OCI-LY1 (cell line): ENCODE data around the gene EVPL.
"Not testable (repeated sequence)": the region's sequence is repeated elsewhere in the genome, so short reads cannot be mapped to it uniquely, and the experiment has no call there.

ENCODE experiments used
- H2AFZ ChIP-seq: fragments of 200-600 bp; sonication (generic), shearing (Covaris generic); 2 replicates; pipeline ENCODE4 v1.6.0; 2014; ENCODE audit warnings: antibody characterized with exemption, mild to moderate bottlenecking, low read length
- H3F3A ChIP-seq: fragments of 200-600 bp; sonication (generic), shearing (Covaris generic); 2 replicates; pipeline ENCODE4 v1.6.0; 2014; ENCODE audit warnings: mild to moderate bottlenecking, antibody characterized with exemption, low read length, moderate library complexity; ENCODE audit not compliant: insufficient read depth
- H3K27ac ChIP-seq: fragments of 200-600 bp; sonication (generic); 2 replicates; pipeline ENCODE4 v1.5.1; 2014; ENCODE audit warnings: low read length, mixed run types, mild to moderate bottlenecking, low read depth; ENCODE audit not compliant: poor library complexity, severe bottlenecking
- H3K27me3 ChIP-seq: fragments of 200-600 bp; sonication (generic); 2 replicates; pipeline ENCODE4 v1.6.0; 2014; ENCODE audit warnings: antibody characterized with exemption, mild to moderate bottlenecking, low read length, moderate library complexity; ENCODE audit not compliant: insufficient read depth
- H3K36me3 ChIP-seq: fragments of 200-600 bp; sonication (generic); 2 replicates; pipeline ENCODE4 v1.6.1; 2014; ENCODE audit warnings: mild to moderate bottlenecking, antibody characterized with exemption, low read length, moderate library complexity, mixed read lengths; ENCODE audit not compliant: insufficient read depth
- H3K4me1 ChIP-seq: fragments of 200-600 bp; sonication (generic); 2 replicates; pipeline ENCODE4 v1.5.1; 2014; ENCODE audit warnings: mild to moderate bottlenecking, low read length, moderate library complexity; ENCODE audit not compliant: insufficient read depth, severe bottlenecking
- H3K4me2 ChIP-seq: fragments of 200-600 bp; sonication (generic), shearing (Covaris generic); 2 replicates; pipeline ENCODE4 v1.6.1; 2014; ENCODE audit warnings: low read length
- H3K4me3 ChIP-seq: fragments of 200-600 bp; sonication (generic); 2 replicates; pipeline ENCODE4 v1.5.1; 2014; ENCODE audit warnings: low read length, low read depth, mild to moderate bottlenecking, mixed read lengths; ENCODE audit not compliant: poor library complexity, severe bottlenecking
- H3K79me2 ChIP-seq: fragments of 200-600 bp; shearing (Covaris generic); 2 replicates; pipeline ENCODE4 v1.6.1; 2016; ENCODE audit warnings: mixed run types, low read length, mixed read lengths; ENCODE audit not compliant: insufficient read depth
- H3K9ac ChIP-seq: fragments of 200-600 bp; sonication (generic), shearing (Covaris generic); 2 replicates; pipeline ENCODE4 v1.6.1; 2014; ENCODE audit warnings: mild to moderate bottlenecking, low read length, mixed read lengths
- H3K9me2 ChIP-seq: fragments of 200-600 bp; sonication (generic), shearing (Covaris generic); 2 replicates; pipeline ENCODE4 v1.6.1; 2014; ENCODE audit warnings: low read depth, mild to moderate bottlenecking, low read length, mixed read lengths
- H3K9me3 ChIP-seq: fragments of 200-600 bp; shearing (Covaris generic); 2 replicates; pipeline ENCODE4 v1.6.1; 2014; ENCODE audit warnings: low read length, mixed read lengths
- H4K20me1 ChIP-seq: fragments of 200-600 bp; sonication (generic), shearing (Covaris generic); 2 replicates; pipeline ENCODE4 v1.6.0; 2016; ENCODE audit warnings: mild to moderate bottlenecking, low read length; ENCODE audit not compliant: insufficient read depth
- CTCF ChIP-seq: fragments of 200-600 bp; sonication (generic), shearing (Covaris generic); IDR thresholded peaks from 2 replicates; pipeline ENCODE4 v1.5.1; 2017; ENCODE audit warnings: mild to moderate bottlenecking, antibody characterized with exemption, low read length, moderate library complexity, mixed read lengths
- EZH2 ChIP-seq: fragments of 200-600 bp; sonication (generic), shearing (Covaris generic); IDR thresholded peaks from 2 replicates; pipeline ENCODE4 v1.8.0; 2017; ENCODE audit warnings: borderline replicate concordance, mixed run types, mild to moderate bottlenecking, antibody characterized with exemption, low read length, moderate library complexity, mixed read lengths

EVPL gene

GRCh38 chr17:75970626-75971025 lies 56.5 kb downstream of the EVPL start:
- H3K27ac ChIP-seq: no peak overlapping the region
- H3K9ac ChIP-seq: no peak overlapping the region
- no peaks in the 10 kb centered on the region for H4K20me1 ChIP-seq
- no peaks in the 10 kb centered on the region for H3K79me2 ChIP-seq
- no peaks in the 10 kb centered on the region for H3K4me1 ChIP-seq
- H3F3A ChIP-seq: no peaks in the 10 kb centered on the region
- H3K36me3 ChIP-seq: peaks cover 18% of the 10 kb centered on the region; the same call in 1 of the 2 replicates
- H2AFZ ChIP-seq: no peak overlapping the region
- TF ChIP-seq EZH2 (no peak), CTCF (no peak)
- no peaks in the 10 kb centered on the region for H3K9me3 ChIP-seq
- H3K4me3 ChIP-seq: no peak overlapping the region
- no peak overlapping the region for H3K4me2 ChIP-seq
- H3K9me2 ChIP-seq: no peaks in the 10 kb centered on the region
- H3K27me3 ChIP-seq: no peaks in the 10 kb centered on the region

GRCh38 chr17:75970011-75970523 lies 57.0 kb downstream of the EVPL start:
- H3K79me2 ChIP-seq: no peaks in the 10 kb centered on the region

GRCh38 chr17:75969044-75969443 lies 58.1 kb downstream of the EVPL start:
- H3K9ac ChIP-seq, H3K27me3 ChIP-seq, H3F3A ChIP-seq, H3K9me3 ChIP-seq, H4K20me1 ChIP-seq, H3K4me2 ChIP-seq, H3K9me2 ChIP-seq, H3K4me1 ChIP-seq, H3K4me3 ChIP-seq, H3K79me2 ChIP-seq, H3K27ac ChIP-seq, H2AFZ ChIP-seq: not testable (repeated sequence)
- peaks cover 18% of the 10 kb centered on the region for H3K36me3 ChIP-seq

More at GRCh38 chr17:75970011-75970523, 57.0 kb downstream of the EVPL start:
- no peak overlapping the region for H3K4me3 ChIP-seq
- H3K4me2 ChIP-seq: no peak overlapping the region
- TF ChIP-seq CTCF: no peak
- no peak for TF ChIP-seq EZH2
- no peaks in the 10 kb centered on the region for H3K9me2 ChIP-seq
- H2AFZ ChIP-seq: no peak overlapping the region
- no peaks in the 10 kb centered on the region for H3K27me3 ChIP-seq
- H3K9me3 ChIP-seq: no peaks in the 10 kb centered on the region
- no peak overlapping the region for H3K27ac ChIP-seq
- no peaks in the 10 kb centered on the region for H3K4me1 ChIP-seq
- H3F3A ChIP-seq: no peaks in the 10 kb centered on the region
- H4K20me1 ChIP-seq: no peaks in the 10 kb centered on the region
- H3K9ac ChIP-seq: no peak overlapping the region
- peaks cover 18% of the 10 kb centered on the region for H3K36me3 ChIP-seq

- Histone ChIP-seq H2AFZ (no peak overlapping the region), H3K4me2 (no peak overlapping the region), H3K36me3 (peaks cover 6% of the 10 kb centered on the region), H3K9me3 (no peaks in the 10 kb centered on the region), H3K4me3 (no peak overlapping the region), H3K4me1 (no peaks in the 10 kb centered on the region), H3K27ac (no peak overlapping the region), H3K9ac (no peak overlapping the region), H3K27me3 (no peaks in the 10 kb centered on the region), H4K20me1 (no peaks in the 10 kb centered on the region), H3K79me2 (no peaks in the 10 kb centered on the region), H3F3A (no peaks in the 10 kb centered on the region), H3K9me2 (no peaks in the 10 kb centered on the region)
- TF ChIP-seq CTCF (no peak), EZH2 (no peak)
Measured at GRCh38 chr17:75965468-75965867, 61.6 kb downstream of the EVPL start.
